GM13976 (cell line): ENCODE results near the gene KBTBD13.

Experiments
- DNase-seq: peaks from one replicate; pipeline ENCODE4 v3.0.0; 2012; ENCODE audit warnings: low spot score
- in situ Hi-C: fragments of 300-500 bp; cut with MboI; formaldehyde crosslinking; loops from one replicate; pipeline ENCODE4 v1.12.0; 2022; ENCODE audit warnings: low sequenced_read_pairs, mixed read lengths, inconsistent platforms; ENCODE audit not compliant: unreplicated experiment
- TF ChIP-seq, protein P1 (sequence below): IDR thresholded peaks from 2 replicates; pipeline ENCODE4 v1.5.1; 2012; ENCODE audit warnings: borderline replicate concordance, mild to moderate bottlenecking; ENCODE audit not compliant: insufficient read depth; ENCODE audit errors: extremely low read depth, missing control alignments, control extremely low read depth

The KBTBD13 gene

GRCh38 chr15:65067645-65068402, 8.7 kb upstream of the KBTBD13 start, which contains the start of gene RASL12:
TSS of gene RASL12 (minus strand) at chr15:65067991. CDS start at chr15:65067835, 156 bp downstream.
- TF ChIP-seq, protein P1, sequence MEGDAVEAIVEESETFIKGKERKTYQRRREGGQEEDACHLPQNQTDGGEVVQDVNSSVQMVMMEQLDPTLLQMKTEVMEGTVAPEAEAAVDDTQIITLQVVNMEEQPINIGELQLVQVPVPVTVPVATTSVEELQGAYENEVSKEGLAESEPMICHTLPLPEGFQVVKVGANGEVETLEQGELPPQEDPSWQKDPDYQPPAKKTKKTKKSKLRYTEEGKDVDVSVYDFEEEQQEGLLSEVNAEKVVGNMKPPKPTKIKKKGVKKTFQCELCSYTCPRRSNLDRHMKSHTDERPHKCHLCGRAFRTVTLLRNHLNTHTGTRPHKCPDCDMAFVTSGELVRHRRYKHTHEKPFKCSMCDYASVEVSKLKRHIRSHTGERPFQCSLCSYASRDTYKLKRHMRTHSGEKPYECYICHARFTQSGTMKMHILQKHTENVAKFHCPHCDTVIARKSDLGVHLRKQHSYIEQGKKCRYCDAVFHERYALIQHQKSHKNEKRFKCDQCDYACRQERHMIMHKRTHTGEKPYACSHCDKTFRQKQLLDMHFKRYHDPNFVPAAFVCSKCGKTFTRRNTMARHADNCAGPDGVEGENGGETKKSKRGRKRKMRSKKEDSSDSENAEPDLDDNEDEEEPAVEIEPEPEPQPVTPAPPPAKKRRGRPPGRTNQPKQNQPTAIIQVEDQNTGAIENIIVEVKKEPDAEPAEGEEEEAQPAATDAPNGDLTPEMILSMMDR = no peak
- no peak for DNase-seq
- in situ Hi-C loops = no loop called here

GRCh38 chr15:65068403-65068788, 8.2 kb upstream of the KBTBD13 start:
- in situ Hi-C loops = no loop called here
- TF ChIP-seq, protein P1 = no peak
- no peak for DNase-seq

DNA sequence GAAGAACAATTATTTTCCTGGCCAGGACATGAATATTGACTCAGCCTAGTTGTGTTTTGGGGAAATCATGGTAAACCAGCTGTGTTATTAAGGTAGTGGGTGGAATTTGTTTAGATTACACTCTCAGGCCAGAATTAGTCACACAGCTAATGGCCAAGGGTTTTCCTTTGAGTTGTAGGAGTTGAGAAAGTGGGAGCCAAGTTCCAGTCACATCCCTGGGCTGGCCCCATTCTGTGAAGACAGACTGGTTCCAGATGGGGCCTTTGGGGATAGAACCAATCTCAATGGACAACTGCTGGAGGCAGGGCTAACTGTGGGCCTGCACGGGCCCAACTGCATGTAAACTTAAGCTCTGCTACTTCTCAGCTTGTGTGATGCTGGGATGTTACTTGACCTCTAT, 7.4 kb upstream of the KBTBD13 start:
- no peak for DNase-seq
- in situ Hi-C loops = no loop called here
- TF ChIP-seq, protein P1 = no peak

DNA sequence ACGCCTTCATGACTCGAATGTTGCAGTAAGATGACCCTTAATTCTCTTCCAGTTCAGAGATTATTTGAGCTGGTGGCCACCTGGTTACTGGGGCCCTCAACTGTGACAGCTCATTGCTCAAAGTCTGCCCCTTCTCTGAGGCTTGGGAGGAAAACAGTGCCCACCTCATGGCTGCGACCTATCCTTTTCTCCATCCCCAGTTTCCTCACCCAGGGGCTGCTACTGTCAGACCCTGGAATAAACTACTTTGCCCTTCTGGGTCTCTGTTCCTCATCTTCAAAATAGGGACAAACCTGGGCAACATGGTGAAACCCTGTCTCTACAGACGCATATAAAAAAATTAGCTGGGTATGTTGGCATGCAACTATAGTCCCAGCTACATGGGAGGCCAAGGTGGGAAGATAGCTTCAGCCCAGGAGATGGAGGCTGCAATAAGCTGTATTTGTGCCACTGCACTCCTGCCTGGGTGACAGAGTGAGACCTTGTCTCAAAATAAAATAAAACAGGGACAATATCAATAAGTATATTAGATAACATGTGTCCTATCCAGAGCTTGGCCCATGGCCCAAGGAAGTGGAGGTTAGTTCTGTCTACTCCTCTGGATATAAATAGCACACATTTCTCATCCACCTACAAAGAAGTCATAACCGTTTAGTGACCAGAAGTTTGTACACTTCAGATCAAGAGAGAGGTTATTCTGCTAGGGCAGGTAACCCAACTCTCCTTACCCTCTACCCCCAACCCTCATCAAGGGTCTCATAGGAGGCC, 6.6 kb upstream of the KBTBD13 start:
- DNase-seq = no peak

GRCh38 chr15:65071381-65071811, 5.2 kb upstream of the KBTBD13 start:
- in situ Hi-C loops = no loop called here
- TF ChIP-seq, protein P1 = no peak
- no peak for DNase-seq

More for the DNA sequence above, 6.6 kb upstream of the KBTBD13 start:
- TF ChIP-seq, protein P1 = no peak
- in situ Hi-C loops = no loop called here

GRCh38 chr15:65072027-65072426, 4.5 kb upstream of the KBTBD13 start:
- in situ Hi-C loops = no loop called here
- no peak for DNase-seq
- TF ChIP-seq, protein P1 = no peak
